Measurements from ENCODE around the gene RAB6B.

Gene RAB6B

GRCh38 chr3:133891662-133892378 is 3.9 kb downstream of the RAB6B start:
- in situ Hi-C loops (cut with MboI; ENCODE audit: low sequenced_read_pairs, unreplicated experiment) = no loop called here
- TF ChIP-seq CTCF (IDR thresholded peaks at IDR 0.05; ENCODE audit: borderline replicate concordance, control extremely low read depth, extremely low read depth, insufficient read depth, missing control alignments) = no peak
- DNase-seq (ENCODE audit: low spot score) = no peak

DNA sequence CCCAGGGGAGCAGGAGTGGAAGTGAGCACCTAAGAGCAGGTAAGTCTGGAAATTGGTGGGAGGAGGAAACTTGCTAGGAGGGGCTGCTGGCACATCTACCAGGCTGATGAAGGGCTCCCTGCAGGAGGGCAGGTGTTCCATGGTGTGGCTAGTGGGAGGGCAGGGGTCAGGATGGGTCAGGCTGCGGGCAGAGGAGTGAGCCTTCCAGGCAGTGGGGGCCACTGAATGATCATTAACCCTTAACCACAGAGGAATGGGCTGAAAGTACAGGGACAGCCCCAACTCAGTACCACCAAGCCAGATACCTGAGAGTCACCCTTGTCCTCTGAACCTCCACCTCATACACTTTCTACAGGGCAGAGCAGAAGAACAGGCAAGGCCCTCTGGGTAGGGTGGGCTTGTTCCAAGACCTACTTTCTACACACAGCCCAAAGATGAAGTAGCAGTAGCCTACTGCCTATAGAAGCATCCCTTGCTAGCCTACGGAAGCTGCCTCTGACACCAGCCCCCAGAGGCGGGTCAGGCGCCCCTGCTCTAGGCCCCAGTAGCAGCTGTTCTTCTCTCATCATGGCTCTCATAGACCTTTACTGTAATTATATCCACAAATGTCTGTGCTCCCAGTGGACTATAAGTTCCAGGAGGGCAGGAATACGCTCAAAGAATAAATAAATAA is 4.6 kb downstream of the RAB6B start:
- no peak for DNase-seq (ENCODE audit: low spot score)
- in situ Hi-C loops (cut with MboI; ENCODE audit: low sequenced_read_pairs, unreplicated experiment) = no loop called here
- no peak for TF ChIP-seq CTCF (IDR thresholded peaks at IDR 0.05; ENCODE audit: borderline replicate concordance, control extremely low read depth, extremely low read depth, insufficient read depth, missing control alignments)

DNA sequence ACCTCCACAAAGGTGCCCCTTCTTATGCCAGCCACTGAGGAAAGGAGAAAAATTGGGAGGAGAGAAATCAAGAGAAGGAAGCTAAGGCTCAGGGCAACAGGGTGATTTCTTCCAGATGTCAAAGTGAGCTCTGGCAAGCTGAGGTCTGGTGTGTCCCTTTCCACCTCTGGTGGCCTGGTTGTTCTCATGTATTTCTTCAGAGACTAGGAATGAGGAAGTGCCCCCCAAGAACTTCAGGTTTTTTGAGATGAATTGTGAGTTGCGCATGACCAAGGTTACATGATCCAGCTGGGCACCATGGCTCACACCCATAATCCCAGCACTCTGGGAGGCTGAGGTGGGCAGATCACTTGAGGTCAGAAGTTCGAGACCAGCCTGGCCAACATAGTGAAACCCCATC is 5.6 kb downstream of the RAB6B start:
- no peak for DNase-seq (ENCODE audit: low spot score)
- in situ Hi-C loops (cut with MboI; ENCODE audit: low sequenced_read_pairs, unreplicated experiment) = no loop called here

DNA sequence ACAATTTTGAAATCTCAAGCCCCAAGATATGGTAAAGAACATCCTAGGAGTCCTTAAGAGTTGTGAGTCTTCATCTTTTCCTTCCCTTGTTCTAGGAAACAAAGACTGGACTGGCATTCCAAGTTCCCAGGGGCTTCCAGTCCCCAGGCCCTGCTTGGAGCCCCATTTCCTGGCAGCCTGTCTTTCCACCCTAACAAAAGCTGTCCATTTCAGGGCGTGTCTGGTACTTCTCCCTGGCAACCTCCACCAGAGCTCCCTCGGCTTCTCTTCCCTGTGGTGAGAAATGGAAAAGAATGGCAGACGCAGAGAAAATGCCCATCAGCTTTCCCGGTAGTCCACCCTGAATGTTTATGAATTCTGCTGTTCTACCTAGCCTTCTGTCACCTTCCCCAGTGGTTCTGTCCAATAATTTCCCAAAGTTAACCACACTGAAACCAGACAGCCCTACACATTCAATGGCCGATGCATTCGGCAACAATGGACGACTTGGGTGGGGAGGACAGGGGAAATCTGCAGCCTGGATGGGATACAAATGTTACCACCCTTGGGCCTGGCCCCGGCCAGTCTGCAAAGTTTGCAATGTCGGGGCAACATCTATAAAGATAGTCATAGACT is 6.8 kb downstream of the RAB6B start:
- TF ChIP-seq CTCF (IDR thresholded peaks at IDR 0.05; ENCODE audit: borderline replicate concordance, control extremely low read depth, extremely low read depth, insufficient read depth, missing control alignments) = no peak
- no peak for DNase-seq (ENCODE audit: low spot score)
- in situ Hi-C loops (cut with MboI; ENCODE audit: low sequenced_read_pairs, unreplicated experiment) = no loop called here

More for the DNA sequence above, 5.6 kb downstream of the RAB6B start:
- no peak for TF ChIP-seq CTCF (IDR thresholded peaks at IDR 0.05; ENCODE audit: borderline replicate concordance, control extremely low read depth, extremely low read depth, insufficient read depth, missing control alignments)

GRCh38 chr3:133887803-133888703 is 7.6 kb downstream of the RAB6B start:
- in situ Hi-C loops (cut with MboI; ENCODE audit: low sequenced_read_pairs, unreplicated experiment) = no loop called here
- DNase-seq (ENCODE audit: low spot score) = no peak
- TF ChIP-seq CTCF (IDR thresholded peaks at IDR 0.05; ENCODE audit: borderline replicate concordance, control extremely low read depth, extremely low read depth, insufficient read depth, missing control alignments) = no peak

All from GM13976 (cell line).